Activated CD8-positive, alpha-beta memory T cell treated with anti-CD3 and anti-CD28 coated beads for 4 hours (primary cell): ENCODE measurements around the gene A3GALT2.

Experiments used
- DNase-seq, 2 donors: peaks; one replicate each; pipeline ENCODE4 v3.0.0-alpha.2; 2020; ENCODE audit warnings: low read depth in 2 of 2

The A3GALT2 gene

DNA sequence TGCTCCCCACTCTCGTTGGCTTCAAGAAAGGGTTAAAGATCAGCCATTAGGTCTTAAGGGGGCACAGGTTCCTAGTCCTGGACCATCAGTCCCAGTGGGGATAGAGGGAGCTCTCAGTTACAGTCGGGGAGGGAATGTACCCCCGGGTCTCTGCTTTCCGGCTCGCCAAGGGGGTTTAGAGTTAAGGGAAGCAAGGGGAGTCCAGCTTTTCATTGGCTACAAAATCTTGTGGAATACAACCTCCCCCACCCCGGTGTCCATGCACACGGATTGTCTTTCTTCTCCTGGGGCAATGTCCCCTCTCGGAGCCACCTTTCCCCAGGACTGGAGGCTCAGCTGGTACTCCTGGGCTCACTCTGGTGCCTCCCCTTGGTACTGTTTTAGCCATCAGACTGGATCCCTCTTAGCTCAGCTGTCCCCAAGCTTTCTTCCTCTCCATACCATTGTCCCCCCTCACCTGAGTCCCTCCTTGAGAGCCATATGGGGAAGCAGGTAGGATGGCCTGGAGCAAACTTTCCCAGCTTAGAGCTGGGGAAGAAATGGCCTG, at the start of gene A3GALT2:
A3GALT2 (minus strand) TSS at position 480 of the 547 bp plus-strand sequence; CDS start at position 480, 0 bp downstream.
- DNase-seq, result no peak

DNA sequence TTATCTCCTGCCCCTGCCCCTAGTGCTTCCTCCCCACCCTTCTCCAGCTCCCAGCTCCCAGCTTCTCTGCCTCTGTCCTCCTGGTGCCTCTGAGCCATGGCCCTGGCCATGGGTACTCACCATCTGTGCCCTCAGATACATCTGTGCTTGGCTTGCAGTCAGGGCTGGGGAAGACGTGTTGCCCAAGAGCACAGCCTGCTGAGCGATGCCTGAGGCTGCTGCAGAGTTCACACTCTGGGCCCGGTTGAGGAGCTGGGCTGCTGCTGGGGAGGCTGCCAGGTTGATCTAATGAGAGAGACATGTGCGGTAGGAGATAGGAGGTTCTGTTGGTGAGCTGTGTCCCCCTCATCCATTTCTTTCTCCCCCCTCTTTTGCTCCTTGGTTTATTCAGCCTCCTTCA, 49.4 kb upstream of the A3GALT2 start:
- no peak for DNase-seq

- no peak for DNase-seq
These were observed 48.9 kb upstream of the A3GALT2 start for GRCh38 chr1:33369764-33370163.

GRCh38 chr1:33369081-33369480, 48.2 kb upstream of the A3GALT2 start:
- DNase-seq, result no peak

GRCh38 chr1:33368431-33368830, 47.5 kb upstream of the A3GALT2 start:
- DNase-seq, result no peak

DNA sequence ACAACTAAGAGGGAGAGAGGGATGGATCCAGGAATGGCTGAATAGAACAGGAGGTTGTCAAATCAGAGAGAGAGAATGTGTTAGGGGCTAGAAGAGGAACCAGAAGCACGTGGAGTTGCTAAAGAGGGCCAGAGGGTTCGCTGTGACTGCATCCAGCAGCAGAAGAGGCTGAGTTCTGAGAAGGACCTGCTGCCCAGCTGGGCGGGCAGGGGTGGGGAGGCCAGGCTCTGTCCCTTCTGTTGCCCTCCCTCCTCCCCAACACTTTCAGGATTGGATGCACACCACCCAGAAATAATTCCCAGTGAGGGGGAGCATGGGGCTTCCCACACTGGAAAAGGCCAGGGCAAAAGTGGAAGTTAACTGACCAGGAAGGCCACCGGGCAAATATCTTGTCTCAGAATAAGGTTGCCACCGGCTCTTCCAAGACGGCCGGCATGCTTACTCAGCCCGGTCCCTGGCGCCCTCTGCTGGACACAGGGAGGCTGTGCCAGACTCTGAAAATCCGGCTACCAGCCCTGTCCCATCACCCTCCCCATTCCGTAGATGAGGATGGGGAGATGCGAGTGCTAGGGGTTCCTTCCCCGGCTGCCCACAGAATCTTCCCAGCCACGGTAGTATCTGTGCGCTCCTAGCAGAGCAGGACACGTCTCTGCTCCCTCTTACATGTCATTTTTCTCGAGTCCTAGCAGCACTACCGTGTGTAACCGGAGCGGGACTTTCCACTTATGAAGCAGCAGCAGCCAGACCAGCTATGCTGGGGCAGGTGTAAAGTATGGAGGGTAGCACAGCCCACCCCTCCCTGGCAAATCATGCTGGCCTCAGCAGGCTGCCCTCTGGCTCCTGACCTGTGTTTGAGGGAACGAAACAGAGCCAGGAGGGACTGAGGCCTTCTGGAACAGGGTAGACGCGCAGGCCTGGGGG, 46.8 kb upstream of the A3GALT2 start:
- DNase-seq, result peak; percentile 68 to 71

DNA sequence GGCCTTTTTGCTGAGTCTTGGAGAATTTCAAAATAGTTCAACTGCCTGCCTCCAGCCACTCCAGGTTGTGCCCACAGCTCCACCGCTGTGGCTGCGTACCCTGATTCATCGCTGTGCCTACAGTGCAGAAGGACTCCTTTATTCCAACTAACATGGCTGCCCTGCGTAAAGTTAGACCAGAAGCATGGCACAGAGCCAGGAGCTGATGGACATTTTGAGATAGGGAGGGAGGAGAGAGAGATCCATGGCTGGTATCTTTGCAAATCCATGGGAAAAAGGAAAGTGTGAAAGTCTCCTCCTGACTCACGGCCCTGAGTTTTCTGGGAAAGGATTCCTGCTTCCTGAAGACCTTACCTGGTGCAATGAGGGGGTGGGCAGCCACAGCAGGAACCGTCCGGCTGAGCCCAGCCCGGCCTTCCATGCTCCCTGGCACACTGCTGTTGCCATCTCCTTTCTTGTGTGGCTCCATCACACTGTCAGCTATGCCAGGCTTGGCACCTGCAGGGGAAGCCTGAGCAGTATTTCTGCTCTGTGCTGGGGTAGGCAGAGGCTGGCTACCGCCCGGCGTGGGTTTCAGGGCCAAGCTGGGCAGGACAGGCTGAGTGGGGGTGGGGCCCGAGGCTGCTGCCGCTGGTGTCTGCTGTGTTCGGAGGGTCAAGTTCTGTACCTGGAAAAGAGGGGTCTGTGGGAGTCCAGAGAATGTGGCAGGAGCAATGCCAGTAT, 46.0 kb upstream of the A3GALT2 start:
- no peak for DNase-seq

- DNase-seq, result no peak
These were observed 44.7 kb upstream of the A3GALT2 start for GRCh38 chr1:33365560-33365997.

GRCh38 chr1:33364565-33364918, 43.6 kb upstream of the A3GALT2 start:
- DNase-seq, result no peak

- no peak for DNase-seq
These were observed 42.6 kb upstream of the A3GALT2 start for GRCh38 chr1:33363470-33363861.

DNA sequence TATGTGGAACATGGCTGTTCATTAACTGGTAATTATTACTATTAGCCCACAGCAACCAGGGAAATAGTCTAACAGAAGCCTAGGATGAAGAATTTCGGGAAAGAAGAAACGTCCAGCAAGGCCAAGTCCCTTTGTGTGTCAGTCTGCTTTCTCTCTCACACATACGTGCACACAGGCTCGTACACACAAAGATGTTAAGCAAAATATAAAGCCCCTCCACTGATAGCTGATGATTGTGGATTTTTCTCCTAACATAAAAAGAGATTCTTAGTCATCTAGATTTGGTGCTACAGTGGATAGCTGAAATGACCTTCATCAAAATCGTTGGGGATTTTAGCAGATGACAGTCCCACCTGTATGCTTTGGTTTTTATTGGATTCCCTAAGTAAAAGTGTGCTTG, 42.1 kb upstream of the A3GALT2 start:
- no peak for DNase-seq

DNA sequence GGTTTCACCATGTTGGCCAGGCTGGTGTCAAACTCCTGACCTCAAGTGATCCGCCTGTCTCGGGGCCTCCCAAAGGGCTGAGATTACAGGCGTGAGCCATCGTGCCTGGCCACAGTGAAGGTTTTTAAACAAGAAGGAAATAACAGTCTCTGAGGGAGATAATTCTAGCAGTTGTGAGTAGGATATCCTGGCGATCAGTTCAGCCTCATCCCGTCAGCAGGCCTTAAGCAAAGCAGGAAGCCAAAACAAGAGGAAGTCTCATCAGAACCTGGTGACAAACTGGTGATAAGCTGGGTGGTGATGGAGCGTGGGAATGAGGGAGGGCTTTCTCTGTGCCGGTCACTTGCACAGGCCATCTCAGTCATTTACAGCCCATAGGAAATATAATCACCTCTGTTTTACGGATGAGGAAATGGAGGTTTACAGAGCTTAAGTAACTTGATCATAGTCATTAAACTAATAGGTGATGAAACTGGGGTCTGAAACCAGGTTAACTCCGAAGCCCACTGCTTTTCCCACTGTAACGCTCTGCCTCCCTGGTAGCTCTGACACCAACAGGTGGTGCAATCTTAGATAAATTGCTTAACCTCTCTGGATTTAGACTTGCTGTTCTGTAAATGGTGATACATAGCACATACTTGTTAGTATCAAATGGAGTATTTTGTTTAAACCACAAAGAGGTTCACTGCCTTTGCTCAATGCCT, 40.8 kb upstream of the A3GALT2 start:
- no peak for DNase-seq

- no peak for DNase-seq
These were observed 39.5 kb upstream of the A3GALT2 start for GRCh38 chr1:33360367-33360766.

GRCh38 chr1:33359931-33360330, 39.0 kb upstream of the A3GALT2 start:
- no peak for DNase-seq

DNA sequence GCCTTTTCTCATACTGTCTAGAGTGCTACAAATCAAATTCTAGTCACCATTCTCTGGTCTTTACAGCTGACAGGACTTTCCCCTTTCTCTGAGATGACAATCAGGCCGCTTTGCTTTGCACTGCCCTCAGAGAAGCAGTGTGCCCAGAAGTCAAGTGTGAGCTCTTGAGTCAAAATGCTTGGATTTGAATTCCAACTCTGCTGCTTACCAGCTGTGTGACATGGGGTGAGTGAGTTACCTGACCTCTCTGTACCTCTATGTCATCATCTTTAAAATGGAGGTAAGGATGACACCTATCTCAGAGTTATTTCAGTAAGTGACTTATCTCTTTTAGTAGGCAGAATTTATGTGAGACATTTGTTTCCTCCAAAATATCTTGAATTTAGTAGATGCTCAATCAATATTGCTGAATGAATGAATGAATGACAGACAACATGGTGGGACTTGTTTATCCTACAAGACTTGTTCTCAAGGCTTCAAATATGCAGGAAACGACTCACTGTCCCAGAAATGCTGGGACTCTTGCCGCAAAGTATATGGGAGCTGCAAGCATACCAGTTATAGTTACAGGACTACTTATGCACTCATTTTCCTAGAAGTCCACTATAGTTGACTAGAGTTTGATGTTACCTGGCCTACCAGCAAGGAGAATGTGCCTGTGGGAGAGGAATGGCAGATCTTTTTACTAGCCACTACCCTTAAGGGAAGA, 38.1 kb upstream of the A3GALT2 start:
- no peak for DNase-seq

- DNase-seq, result no peak
These were observed 37.4 kb upstream of the A3GALT2 start for GRCh38 chr1:33358114-33358794.

- DNase-seq, result no peak
These were observed 36.2 kb upstream of the A3GALT2 start for GRCh38 chr1:33357099-33357498.

- DNase-seq, result no peak
These were observed 33.9 kb upstream of the A3GALT2 start for GRCh38 chr1:33354707-33355316.

DNA sequence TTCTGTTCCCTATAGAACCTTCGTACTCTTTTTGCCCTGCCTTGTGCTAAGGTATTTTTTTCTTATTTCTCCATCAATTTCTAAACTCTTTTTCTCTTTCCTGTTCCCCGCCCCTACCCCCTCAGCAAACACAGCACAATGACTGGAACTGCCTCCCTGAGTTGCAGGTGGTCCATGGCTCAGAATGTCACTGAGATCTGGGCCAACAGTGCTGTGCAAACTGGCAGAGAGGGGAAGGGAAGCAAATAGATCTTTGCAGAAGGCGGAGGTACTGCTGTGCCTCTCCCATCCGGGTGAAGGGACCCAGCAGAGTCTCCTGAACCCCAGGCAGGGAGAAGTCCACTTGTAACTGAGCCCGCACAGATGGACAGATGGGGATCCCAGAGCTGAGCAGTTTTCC, 32.6 kb upstream of the A3GALT2 start:
- no peak for DNase-seq

DNA sequence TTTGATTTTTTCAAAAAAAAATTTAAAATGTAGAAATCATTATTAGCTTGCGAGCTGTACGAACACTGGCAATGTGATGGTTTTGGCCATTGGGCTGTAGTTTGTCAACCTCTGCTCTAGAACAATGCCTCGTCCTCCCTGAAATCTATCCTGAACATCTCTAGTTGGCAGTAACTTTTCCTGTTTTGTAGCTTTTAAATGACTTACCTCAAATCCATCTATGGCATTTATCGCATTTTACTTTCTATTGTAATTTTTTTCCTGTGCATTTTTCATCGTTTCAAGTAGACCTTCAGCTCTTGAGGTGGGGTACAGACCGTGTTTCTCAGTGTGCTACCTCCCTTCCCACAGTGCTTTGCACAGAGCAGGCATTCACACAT, 30.4 kb upstream of the A3GALT2 start:
- no peak for DNase-seq
